Measurements from ENCODE around the gene MRPL21. TPM values are rescaled to one million over a fixed set of nuclear protein-coding genes. Genes with fewer than 3 reads are reported as not detected.

The MRPL21 gene
- total RNA-seq, 2 donors from 2014 or later, result 63.2 to 87.3 TPM

DNA sequence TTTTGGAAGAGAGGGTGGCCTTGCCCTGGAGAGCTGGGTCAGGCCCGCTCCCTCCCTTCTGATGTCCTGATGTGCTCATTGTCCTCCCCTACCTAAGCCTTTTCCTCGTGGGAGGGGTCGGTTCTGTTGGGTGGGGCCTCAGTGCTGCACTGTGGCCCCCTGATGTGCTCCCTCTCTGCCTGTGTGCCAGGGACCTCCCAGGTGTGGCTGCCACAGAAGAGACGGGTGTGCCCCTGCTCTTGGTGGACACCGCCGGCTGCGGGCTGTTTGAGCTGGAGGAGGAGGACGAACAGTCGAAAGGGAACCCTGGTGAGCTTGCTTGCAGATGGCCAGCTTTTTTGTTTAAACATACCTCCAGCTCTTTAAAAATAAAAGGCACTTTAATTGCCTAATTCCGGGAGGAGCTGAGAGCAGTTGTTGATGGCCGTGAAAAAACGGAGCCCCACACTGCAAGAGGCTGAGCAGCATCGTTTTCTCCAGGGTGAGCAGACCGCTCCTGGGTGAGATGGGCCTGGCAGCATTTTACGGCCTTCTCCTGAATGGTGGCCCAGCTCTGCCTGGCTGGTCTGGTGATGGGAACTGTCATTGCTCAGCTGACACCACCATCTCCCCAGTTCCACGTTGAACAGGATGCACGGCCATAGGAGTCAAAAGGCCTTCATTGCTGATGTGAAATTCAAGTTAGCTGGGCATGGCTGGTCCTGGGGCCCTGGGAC lies 30.1 kb upstream of the MRPL21 start:
- H3K27me3 ChIP-seq, result no peaks in the 10 kb centered on the region
- DNase-seq (ENCODE audit: low spot score), result no peak
- TF ChIP-seq, protein P1, sequence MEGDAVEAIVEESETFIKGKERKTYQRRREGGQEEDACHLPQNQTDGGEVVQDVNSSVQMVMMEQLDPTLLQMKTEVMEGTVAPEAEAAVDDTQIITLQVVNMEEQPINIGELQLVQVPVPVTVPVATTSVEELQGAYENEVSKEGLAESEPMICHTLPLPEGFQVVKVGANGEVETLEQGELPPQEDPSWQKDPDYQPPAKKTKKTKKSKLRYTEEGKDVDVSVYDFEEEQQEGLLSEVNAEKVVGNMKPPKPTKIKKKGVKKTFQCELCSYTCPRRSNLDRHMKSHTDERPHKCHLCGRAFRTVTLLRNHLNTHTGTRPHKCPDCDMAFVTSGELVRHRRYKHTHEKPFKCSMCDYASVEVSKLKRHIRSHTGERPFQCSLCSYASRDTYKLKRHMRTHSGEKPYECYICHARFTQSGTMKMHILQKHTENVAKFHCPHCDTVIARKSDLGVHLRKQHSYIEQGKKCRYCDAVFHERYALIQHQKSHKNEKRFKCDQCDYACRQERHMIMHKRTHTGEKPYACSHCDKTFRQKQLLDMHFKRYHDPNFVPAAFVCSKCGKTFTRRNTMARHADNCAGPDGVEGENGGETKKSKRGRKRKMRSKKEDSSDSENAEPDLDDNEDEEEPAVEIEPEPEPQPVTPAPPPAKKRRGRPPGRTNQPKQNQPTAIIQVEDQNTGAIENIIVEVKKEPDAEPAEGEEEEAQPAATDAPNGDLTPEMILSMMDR (IDR thresholded peaks at IDR 0.05), result no peak
- peaks cover 73% of the 10 kb centered on the region for H3K36me3 ChIP-seq
- H3K4me1 ChIP-seq, result peaks cover 0 to 5% of the 10 kb centered on the region in 2 donors
- no peak overlapping the region for H3K4me3 ChIP-seq
- no peaks in the 10 kb centered on the region for H3K9me3 ChIP-seq
- H3K27ac ChIP-seq, result no peak overlapping the region

DNA sequence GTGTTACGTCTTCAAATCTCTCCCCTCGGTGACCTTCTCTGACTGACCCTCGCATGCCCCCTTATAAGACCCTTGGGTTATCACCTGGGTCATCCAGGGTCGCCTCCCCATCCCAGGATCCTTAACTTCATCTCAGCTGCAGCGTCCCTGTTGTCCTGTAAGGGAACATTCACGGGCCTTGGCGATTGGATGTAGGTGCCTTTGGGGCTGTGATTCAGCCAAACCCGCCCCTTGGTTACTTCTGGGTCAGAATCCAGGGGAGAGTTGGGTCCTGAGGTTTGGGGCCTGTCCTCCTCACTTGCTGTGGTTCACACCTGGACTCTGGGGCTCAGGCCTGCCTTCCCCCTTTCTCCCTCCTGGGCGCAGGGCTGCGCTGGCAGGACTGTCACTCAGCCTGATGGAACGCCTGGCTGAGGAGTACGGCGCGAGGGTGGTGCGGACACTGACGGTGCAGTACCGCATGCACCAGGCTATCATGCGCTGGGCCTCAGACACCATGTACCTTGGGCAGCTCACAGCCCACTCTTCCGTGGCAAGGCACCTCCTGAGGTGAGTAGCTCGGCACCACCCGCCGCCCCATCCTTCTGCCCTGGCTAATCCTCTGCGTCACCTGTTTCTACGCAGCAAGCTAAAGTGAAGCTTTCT lies 29.4 kb upstream of the MRPL21 start:
- peaks cover 66% of the 10 kb centered on the region for H3K36me3 ChIP-seq
- H3K27me3 ChIP-seq, result no peaks in the 10 kb centered on the region
- no peak for DNase-seq (ENCODE audit: low spot score)
- TF ChIP-seq, protein P1 (IDR thresholded peaks at IDR 0.05), result no peak
- peaks cover 0 to 12% of the 10 kb centered on the region in 2 donors for H3K4me1 ChIP-seq
- H3K9me3 ChIP-seq, result no peaks in the 10 kb centered on the region
- H3K27ac ChIP-seq, result no peak overlapping the region
- no peak overlapping the region for H3K4me3 ChIP-seq

GRCh38 chr11:68932358-68932757 lies 28.7 kb upstream of the MRPL21 start:
- no peak overlapping the region for H3K4me3 ChIP-seq
- peaks cover 59% of the 10 kb centered on the region for H3K36me3 ChIP-seq
- peaks cover 0 to 19% of the 10 kb centered on the region in 2 donors for H3K4me1 ChIP-seq
- TF ChIP-seq, protein P1 (IDR thresholded peaks at IDR 0.05), result no peak
- H3K27me3 ChIP-seq, result no peaks in the 10 kb centered on the region
- H3K9me3 ChIP-seq, result no peaks in the 10 kb centered on the region
- H3K27ac ChIP-seq, result no peak overlapping the region
- DNase-seq (ENCODE audit: low spot score), result no peak

DNA sequence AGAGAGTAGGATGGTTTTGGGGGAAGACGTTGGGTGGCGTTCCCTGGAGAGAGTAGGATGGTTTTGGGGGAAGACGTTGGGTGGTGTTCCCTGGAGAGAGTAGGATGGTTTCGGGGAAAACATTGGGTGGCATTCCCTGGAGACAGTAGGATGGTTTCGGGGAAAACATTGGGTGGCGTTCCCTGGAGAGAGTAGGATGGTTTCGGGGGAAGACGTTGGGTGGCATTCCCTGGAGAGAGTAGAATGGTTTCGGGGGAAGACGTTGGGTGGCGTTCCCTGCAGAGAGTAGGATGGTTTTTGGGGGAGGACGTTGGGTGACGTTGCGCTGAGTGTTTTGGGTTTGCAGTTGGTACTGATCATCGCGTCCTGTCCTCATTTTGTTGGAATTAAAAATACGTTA lies 28.3 kb upstream of the MRPL21 start:
- TF ChIP-seq, protein P1 (IDR thresholded peaks at IDR 0.05), result no peak
- Histone ChIP-seq H3K4me3 (no peak overlapping the region), H3K36me3 (peaks cover 59% of the 10 kb centered on the region), H3K4me1 (peaks cover 0 to 20% of the 10 kb centered on the region in 2 donors), H3K27me3 (no peaks in the 10 kb centered on the region), H3K9me3 (no peaks in the 10 kb centered on the region), H3K27ac (no peak overlapping the region)
- no peak for DNase-seq (ENCODE audit: low spot score)

DNA sequence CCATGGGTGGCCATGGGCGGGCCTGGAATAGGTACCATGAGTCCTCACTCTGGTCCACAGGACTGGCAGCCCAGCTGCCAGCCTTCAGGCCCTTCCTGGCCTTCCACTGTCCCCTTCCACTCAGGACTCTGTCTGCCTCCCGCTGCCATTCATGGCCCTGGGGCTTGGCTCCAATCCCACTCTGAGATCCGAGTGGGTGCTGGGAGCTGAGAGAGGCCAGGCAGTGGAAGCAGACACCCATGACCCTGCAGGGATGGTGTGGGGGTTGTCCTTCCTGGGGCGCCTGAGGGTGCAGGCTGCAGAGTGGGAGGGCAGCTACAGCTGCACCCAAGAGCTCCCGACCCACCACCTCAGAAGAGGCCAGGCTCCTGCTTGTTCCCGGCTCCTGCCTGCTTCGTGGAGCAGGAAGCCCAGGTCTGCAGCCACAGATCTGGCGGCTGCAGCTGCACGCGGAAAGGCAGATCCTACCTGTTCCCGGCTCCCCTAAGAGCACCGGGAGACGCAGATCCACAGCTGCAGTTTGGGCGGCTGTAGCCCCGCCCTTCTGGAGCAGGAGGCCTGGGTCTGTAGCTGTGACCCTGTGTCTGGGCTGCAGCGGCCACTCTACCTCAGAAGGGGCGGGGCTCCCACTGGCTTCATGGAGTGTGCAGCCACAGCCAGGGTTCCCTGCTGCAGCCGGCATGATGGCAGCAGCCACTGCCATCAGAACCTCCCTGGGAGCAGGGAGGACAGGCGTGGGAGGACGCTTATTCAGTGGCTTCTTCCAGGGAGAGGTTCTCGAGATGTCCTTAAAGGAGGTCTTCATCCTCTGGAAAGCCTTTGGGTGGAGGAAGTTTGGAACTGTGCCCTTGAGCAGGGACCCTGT lies 27.6 kb upstream of the MRPL21 start:
- Histone ChIP-seq H3K4me1 (peaks cover 0 to 20% of the 10 kb centered on the region in 2 donors), H3K36me3 (peaks cover 59% of the 10 kb centered on the region), H3K27ac (no peak overlapping the region), H3K27me3 (no peaks in the 10 kb centered on the region), H3K4me3 (no peak overlapping the region), H3K9me3 (peaks cover 0 to 6% of the 10 kb centered on the region in 2 donors)
- TF ChIP-seq, protein P1 (IDR thresholded peaks at IDR 0.05), result no peak
- no peak for DNase-seq (ENCODE audit: low spot score)
